ENCODE data around the gene COLQ.
"Not testable (repeated sequence)": the region's sequence is repeated elsewhere in the genome, so short reads cannot be mapped to it uniquely, and the experiment has no call there.

The COLQ gene

DNA sequence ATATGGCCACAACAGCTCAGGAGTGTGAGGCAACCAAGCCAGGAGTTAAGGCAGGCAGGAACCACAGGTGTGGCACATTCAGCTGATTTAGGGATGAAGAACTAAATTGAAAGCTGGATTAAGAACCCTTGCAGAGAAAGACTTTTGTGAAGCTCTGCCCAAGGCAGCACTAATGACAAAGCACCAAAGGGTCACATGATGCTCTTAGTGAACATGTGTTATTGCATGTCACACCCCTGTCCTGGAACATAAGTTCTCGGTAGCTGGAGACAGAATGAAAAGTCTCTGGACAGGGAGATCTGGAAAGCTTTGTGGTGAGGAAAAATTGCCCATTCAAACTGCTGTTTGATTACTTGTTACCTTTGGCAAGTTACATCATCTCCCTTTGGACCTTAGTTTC is 90.9 kb downstream of the COLQ start:
- peaks cover 6% of the 10 kb centered on the region; the same call in 1 of the 2 replicates for H3K36me3 ChIP-seq (ENCODE audit: control insufficient read depth, insufficient read depth, low read length)
- no CpG with 5 or more reads among the region's 1 CpG for WGBS (ENCODE audit: insufficient coverage, insufficient read length)

DNA sequence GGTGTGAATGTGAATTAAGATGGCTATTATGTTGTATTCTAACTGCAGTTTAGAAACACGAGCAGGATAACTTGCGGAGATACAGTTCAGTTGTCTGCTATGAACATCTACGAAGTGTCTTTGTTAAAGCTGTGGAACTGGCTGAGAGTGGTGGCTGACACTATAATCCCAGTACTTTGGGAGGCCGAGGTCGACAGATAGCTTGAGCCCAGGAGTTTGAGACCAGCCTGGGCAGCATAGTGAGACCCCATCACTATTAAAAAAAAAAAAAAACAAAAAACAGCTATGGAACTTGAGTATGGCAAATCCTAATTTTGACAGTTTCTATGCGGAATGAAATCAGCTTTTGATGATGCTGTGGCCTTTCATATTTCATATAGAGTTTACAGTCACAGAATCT is 92.4 kb downstream of the COLQ start:
- Histone ChIP-seq H3K4me1 (ENCODE audit: control insufficient read depth, insufficient read depth, low read length) (no peaks in the 10 kb centered on the region), H3K27me3 (ENCODE audit: control insufficient read depth, insufficient read depth, low read length) (no peaks in the 10 kb centered on the region), H3K27ac (ENCODE audit: low read length) (no peak overlapping the region), H3K36me3 (ENCODE audit: control insufficient read depth, insufficient read depth, low read length) (peaks cover 3% of the 10 kb centered on the region; the same call in 1 of the 2 replicates), H3K4me3 (ENCODE audit: low read length) (no peak overlapping the region), H3K9me3 (ENCODE audit: control insufficient read depth, insufficient read depth, low read length) (no peaks in the 10 kb centered on the region)
- WGBS (ENCODE audit: insufficient coverage, insufficient read length): no CpG with 5 or more reads among the region's 6 CpGs
- DNase-seq (ENCODE audit: low read depth, low spot score): no peak

More for the DNA sequence above, 90.9 kb downstream of the COLQ start:
- H3K4me3 ChIP-seq (ENCODE audit: low read length): no peak overlapping the region
- no peaks in the 10 kb centered on the region for H3K27me3 ChIP-seq (ENCODE audit: control insufficient read depth, insufficient read depth, low read length)
- H3K9me3 ChIP-seq (ENCODE audit: control insufficient read depth, insufficient read depth, low read length): no peaks in the 10 kb centered on the region
- no peaks in the 10 kb centered on the region for H3K4me1 ChIP-seq (ENCODE audit: control insufficient read depth, insufficient read depth, low read length)
- DNase-seq (ENCODE audit: low read depth, low spot score): no peak
- no peak overlapping the region for H3K27ac ChIP-seq (ENCODE audit: low read length)

- DNase-seq (ENCODE audit: low read depth, low spot score): no peak
- H3K27ac ChIP-seq (ENCODE audit: low read length): no peak overlapping the region
- WGBS (ENCODE audit: insufficient coverage, insufficient read length): no CpG with 5 or more reads among the region's 9 CpGs
- peak overlapping the region; percentile 74; the same call in 1 of the 2 replicates for H3K4me3 ChIP-seq (ENCODE audit: low read length)
- peaks cover 3% of the 10 kb centered on the region; the same call in 1 of the 2 replicates for H3K36me3 ChIP-seq (ENCODE audit: control insufficient read depth, insufficient read depth, low read length)
- H3K4me1 ChIP-seq (ENCODE audit: control insufficient read depth, insufficient read depth, low read length): no peaks in the 10 kb centered on the region
- no peaks in the 10 kb centered on the region for H3K9me3 ChIP-seq (ENCODE audit: control insufficient read depth, insufficient read depth, low read length)
- no peaks in the 10 kb centered on the region for H3K27me3 ChIP-seq (ENCODE audit: control insufficient read depth, insufficient read depth, low read length)
Measured at GRCh38 chr3:15428539-15428938, 93.0 kb downstream of the COLQ start.

DNA sequence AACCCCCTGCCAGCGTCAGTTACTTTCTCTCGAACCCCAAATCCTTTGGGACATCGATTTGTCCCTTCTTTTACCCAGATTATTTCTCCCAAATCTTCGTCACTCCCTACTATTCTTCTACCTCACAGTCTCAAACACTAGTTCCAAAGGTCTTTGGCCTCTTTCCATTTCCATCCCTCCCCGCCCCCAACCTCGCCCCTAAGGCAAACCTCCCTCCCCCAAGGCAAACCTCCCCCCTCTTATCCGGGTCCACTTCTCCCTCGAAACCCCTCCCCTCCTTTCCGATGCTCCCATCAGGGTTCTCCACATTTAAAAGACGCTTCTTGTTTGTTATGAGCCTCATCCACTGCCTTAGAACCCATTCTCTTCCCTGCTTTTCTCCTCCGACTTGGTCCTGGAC is 93.5 kb downstream of the COLQ start:
- peak overlapping the region; percentile 74 for H3K4me3 ChIP-seq (ENCODE audit: low read length)
- no peaks in the 10 kb centered on the region for H3K27me3 ChIP-seq (ENCODE audit: control insufficient read depth, insufficient read depth, low read length)
- no peak overlapping the region for H3K27ac ChIP-seq (ENCODE audit: low read length)
- DNase-seq (ENCODE audit: low read depth, low spot score): no peak
- H3K9me3 ChIP-seq (ENCODE audit: control insufficient read depth, insufficient read depth, low read length): no peaks in the 10 kb centered on the region
- no peaks in the 10 kb centered on the region for H3K4me1 ChIP-seq (ENCODE audit: control insufficient read depth, insufficient read depth, low read length)
- WGBS (ENCODE audit: insufficient coverage, insufficient read length): no CpG with 5 or more reads among the region's 11 CpGs
- peaks cover 3% of the 10 kb centered on the region; the same call in 1 of the 2 replicates for H3K36me3 ChIP-seq (ENCODE audit: control insufficient read depth, insufficient read depth, low read length)

GRCh38 chr3:15427182-15427880 is 94.2 kb downstream of the COLQ start, which contains the start of the genes EAF1 and METTL6:
TSS of gene EAF1 (plus strand) at chr3:15427598. CDS start at chr3:15427780, 182 bp downstream.
TSS of gene METTL6 (minus strand) at chr3:15427544. CDS start at chr3:15426511, 1,033 bp downstream.
- no CpG with 5 or more reads among the region's 52 CpGs for WGBS (ENCODE audit: insufficient coverage, insufficient read length)
- peak; percentile 55 for DNase-seq (ENCODE audit: low read depth, low spot score)
- peaks cover 3% of the 10 kb centered on the region; the same call in 1 of the 2 replicates for H3K36me3 ChIP-seq (ENCODE audit: control insufficient read depth, insufficient read depth, low read length)
- H3K27ac ChIP-seq (ENCODE audit: low read length): no peak within 1 kb of the TSS
- H3K27me3 ChIP-seq (ENCODE audit: control insufficient read depth, insufficient read depth, low read length): no peaks in the 10 kb centered on the region
- peak within 1 kb of the TSS; percentile 74 for H3K4me3 ChIP-seq (ENCODE audit: low read length)
- H3K4me1 ChIP-seq (ENCODE audit: control insufficient read depth, insufficient read depth, low read length): no peaks in the 10 kb centered on the region
- H3K9me3 ChIP-seq (ENCODE audit: control insufficient read depth, insufficient read depth, low read length): no peaks in the 10 kb centered on the region

GRCh38 chr3:15426579-15427118 is 94.9 kb downstream of the COLQ start:
- no peaks in the 10 kb centered on the region for H3K9me3 ChIP-seq (ENCODE audit: control insufficient read depth, insufficient read depth, low read length)
- no peaks in the 10 kb centered on the region for H3K4me1 ChIP-seq (ENCODE audit: control insufficient read depth, insufficient read depth, low read length)
- DNase-seq (ENCODE audit: low read depth, low spot score): no peak
- H3K27ac ChIP-seq (ENCODE audit: low read length): no peak overlapping the region
- no CpG with 5 or more reads among the region's 16 CpGs for WGBS (ENCODE audit: insufficient coverage, insufficient read length)
- peaks cover 3% of the 10 kb centered on the region; the same call in 1 of the 2 replicates for H3K36me3 ChIP-seq (ENCODE audit: control insufficient read depth, insufficient read depth, low read length)
- H3K4me3 ChIP-seq (ENCODE audit: low read length): peak overlapping the region; percentile 74; the same call in 1 of the 2 replicates
- H3K27me3 ChIP-seq (ENCODE audit: control insufficient read depth, insufficient read depth, low read length): no peaks in the 10 kb centered on the region; the same call in 1 of the 2 replicates

- H3K27ac ChIP-seq (ENCODE audit: low read length): no peak overlapping the region
- DNase-seq (ENCODE audit: low read depth, low spot score): no peak
- no CpG with 5 or more reads among the region's 4 CpGs for WGBS (ENCODE audit: insufficient coverage, insufficient read length)
Measured at GRCh38 chr3:15420871-15421270, 100.6 kb downstream of the COLQ start.

GRCh38 chr3:15410966-15411365 is 110.5 kb downstream of the COLQ start:
- not testable (repeated sequence) for H3K36me3 ChIP-seq (ENCODE audit: control insufficient read depth, insufficient read depth, low read length)

More at GRCh38 chr3:15420871-15421270, 100.6 kb downstream of the COLQ start:
- Histone ChIP-seq H3K4me3 (ENCODE audit: low read length) (no peak overlapping the region), H3K4me1 (ENCODE audit: control insufficient read depth, insufficient read depth, low read length) (no peaks in the 10 kb centered on the region), H3K27me3 (ENCODE audit: control insufficient read depth, insufficient read depth, low read length) (no peaks in the 10 kb centered on the region; the same call in 1 of the 2 replicates), H3K36me3 (ENCODE audit: control insufficient read depth, insufficient read depth, low read length) (peaks cover 3% of the 10 kb centered on the region; the same call in 1 of the 2 replicates), H3K9me3 (ENCODE audit: control insufficient read depth, insufficient read depth, low read length) (no peaks in the 10 kb centered on the region)

DNA sequence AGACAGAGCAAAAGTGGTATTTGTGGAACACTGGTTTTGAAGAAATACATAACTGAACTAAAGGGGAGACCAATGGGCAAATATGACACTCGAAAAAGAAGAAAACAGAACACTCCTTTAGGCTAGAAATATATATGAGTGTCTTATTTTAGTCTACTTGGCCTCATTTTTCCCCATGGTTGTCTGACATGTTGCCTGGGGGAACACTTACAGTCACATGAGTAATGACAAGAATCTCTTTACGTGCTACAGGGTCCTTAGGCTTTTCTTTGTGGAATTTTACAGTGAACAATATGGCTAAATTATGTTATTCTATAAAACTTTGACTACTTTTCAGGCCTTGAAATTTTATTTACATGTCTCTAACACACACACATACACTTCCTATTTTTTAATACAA is 111.7 kb downstream of the COLQ start:
- Histone ChIP-seq H3K4me3 (ENCODE audit: low read length) (no peak overlapping the region), H3K27me3 (ENCODE audit: control insufficient read depth, insufficient read depth, low read length) (no peaks in the 10 kb centered on the region), H3K36me3 (ENCODE audit: control insufficient read depth, insufficient read depth, low read length) (no peaks in the 10 kb centered on the region; the same call in 1 of the 2 replicates), H3K27ac (ENCODE audit: low read length) (no peak overlapping the region), H3K4me1 (ENCODE audit: control insufficient read depth, insufficient read depth, low read length) (no peaks in the 10 kb centered on the region), H3K9me3 (ENCODE audit: control insufficient read depth, insufficient read depth, low read length) (no peaks in the 10 kb centered on the region)
- no CpG with 5 or more reads among the region's 2 CpGs for WGBS (ENCODE audit: insufficient coverage, insufficient read length)
- no peak for DNase-seq (ENCODE audit: low read depth, low spot score)

More at GRCh38 chr3:15410966-15411365, 110.5 kb downstream of the COLQ start:
- DNase-seq (ENCODE audit: low read depth, low spot score); H3K27me3 ChIP-seq (ENCODE audit: control insufficient read depth, insufficient read depth, low read length); H3K4me1 ChIP-seq (ENCODE audit: control insufficient read depth, insufficient read depth, low read length); H3K4me3 ChIP-seq (ENCODE audit: low read length); H3K9me3 ChIP-seq (ENCODE audit: control insufficient read depth, insufficient read depth, low read length); H3K27ac ChIP-seq (ENCODE audit: low read length): not testable (repeated sequence)
- WGBS (ENCODE audit: insufficient coverage, insufficient read length): no CpG with 5 or more reads among the region's 7 CpGs

GRCh38 chr3:15409239-15409638 is 112.3 kb downstream of the COLQ start:
- Histone ChIP-seq H3K9me3 (ENCODE audit: control insufficient read depth, insufficient read depth, low read length) (no peaks in the 10 kb centered on the region), H3K4me3 (ENCODE audit: low read length) (no peak overlapping the region), H3K27ac (ENCODE audit: low read length) (no peak overlapping the region), H3K36me3 (ENCODE audit: control insufficient read depth, insufficient read depth, low read length) (no peaks in the 10 kb centered on the region; the same call in 1 of the 2 replicates), H3K4me1 (ENCODE audit: control insufficient read depth, insufficient read depth, low read length) (no peaks in the 10 kb centered on the region), H3K27me3 (ENCODE audit: control insufficient read depth, insufficient read depth, low read length) (no peaks in the 10 kb centered on the region)
- no peak for DNase-seq (ENCODE audit: low read depth, low spot score)
- WGBS (ENCODE audit: insufficient coverage, insufficient read length): no CpG with 5 or more reads among the region's 3 CpGs
